Testis (tissue), 3 donors: ENCODE measurements around the gene STEAP3. TPM values are rescaled to one million over a fixed set of nuclear protein-coding genes. Genes with fewer than 3 reads are reported as not detected.

ENCODE experiments used
- DNase-seq: peaks from one replicate; pipeline ENCODE4 v3.0.0-alpha.2; 2019
- H3K27ac ChIP-seq, 2 donors: fragments of 200-600 bp; sonication (generic); one replicate each; pipeline ENCODE4 v1.5.1; 2019
- H3K27me3 ChIP-seq: fragments of 200-600 bp; sonication (generic); one replicate; pipeline ENCODE4 v1.5.1; 2019
- H3K36me3 ChIP-seq: fragments of 200-600 bp; sonication (generic); one replicate; pipeline ENCODE4 v1.5.1; 2017; ENCODE audit warnings: low read depth; ENCODE audit errors: missing control alignments
- H3K4me1 ChIP-seq: fragments of 200-600 bp; sonication (generic); one replicate; pipeline ENCODE4 v1.5.1; 2019
- H3K4me3 ChIP-seq, 2 donors: fragments of 200-600 bp; sonication (generic); one replicate each; pipeline ENCODE4 v1.5.1; 2017 to 2019
- H3K9me3 ChIP-seq: fragments of 200-600 bp; sonication (generic); one replicate; pipeline ENCODE4 v1.5.1; 2017
- CTCF ChIP-seq, 3 experiments: fragments of 450-650 bp in 2 of 3; fragments of 200-600 bp in 1 of 3; sonication (generic) in 1 of 3; IDR thresholded peaks; one replicate each; pipeline ENCODE4 v1.5.1; 2016 to 2019; ENCODE audit warnings: antibody characterized with exemption in 3 of 3, mild to moderate bottlenecking in 2 of 3, moderate library complexity in 1 of 3
- POLR2A ChIP-seq: fragments of 450-650 bp; IDR thresholded peaks from one replicate; pipeline ENCODE4 v1.6.1; 2017; ENCODE audit warnings: antibody characterized with exemption, mild to moderate bottlenecking, moderate library complexity
- WGBS, 2 donors: methylation state at CpG; one replicate each; pipeline ENCODE4 v1.1.5; 2018; 5-methylcytosine and 5-hydroxymethylcytosine counted together
- intact Hi-C: fragments of 100-400 bp; cut with DNase I; formaldehyde crosslinking; loops from one replicate; pipeline ENCODE4 v1.15.1; 2023; ENCODE audit warnings: low total_unique reads
- polyA plus RNA-seq: library from polyadenylated mRNA; stranded (reverse); fragments of 350-450 nt; fragmentation: Illumina TruSeq; extraction: RNeasy Lipid Tissue Mini Kit (QIAGEN cat#74804); gene quantifications from one replicate; pipeline ENCODE4 v1.2.3, GENCODE V29; 2014; ENCODE audit warnings: low read depth, low replicate concordance; ENCODE audit not compliant: insufficient read depth
- total RNA-seq, 2 donors: library from RNA; depleted of rRNA; stranded (reverse); fragments of >200 nt; gene quantifications; one replicate each; pipeline ENCODE4 v1.2.3, GENCODE V29; 2016

Gene STEAP3
- total and polyA plus RNA-seq, 3 donors from 2014 or later, result 5.1 to 11.9 (median 5.6) TPM

GRCh38 chr2:119246884-119247843 lies 23.5 kb downstream of the STEAP3 start:
- no peaks in the 10 kb centered on the region for H3K9me3 ChIP-seq
- no peaks in the 10 kb centered on the region for H3K4me1 ChIP-seq
- DNase-seq, result no peak
- H3K36me3 ChIP-seq, result no peaks in the 10 kb centered on the region
- intact Hi-C loops, result no loop called here
- no peak overlapping the region for H3K4me3 ChIP-seq
- H3K27me3 ChIP-seq, result no peaks in the 10 kb centered on the region
- TF ChIP-seq CTCF (IDR thresholded peaks at IDR 0.05), result no peak
- no peak for TF ChIP-seq POLR2A
- no peak overlapping the region for H3K27ac ChIP-seq
- 92 to 94% methylated on average over 23 to 24 of the region's 24 CpGs for WGBS, 2 donors

- Histone ChIP-seq H3K4me3 (no peak overlapping the region), H3K4me1 (no peaks in the 10 kb centered on the region), H3K27ac (no peak overlapping the region), H3K27me3 (no peaks in the 10 kb centered on the region), H3K36me3 (no peaks in the 10 kb centered on the region), H3K9me3 (no peaks in the 10 kb centered on the region)
- TF ChIP-seq POLR2A, result no peak
- DNase-seq, result no peak
- 95 to 99% methylated on average over 22 to 29 of the region's 29 CpGs for WGBS, 2 donors
- intact Hi-C loops, result no loop called here
These were observed 24.2 kb downstream of the STEAP3 start for GRCh38 chr2:119247844-119248271.

DNA sequence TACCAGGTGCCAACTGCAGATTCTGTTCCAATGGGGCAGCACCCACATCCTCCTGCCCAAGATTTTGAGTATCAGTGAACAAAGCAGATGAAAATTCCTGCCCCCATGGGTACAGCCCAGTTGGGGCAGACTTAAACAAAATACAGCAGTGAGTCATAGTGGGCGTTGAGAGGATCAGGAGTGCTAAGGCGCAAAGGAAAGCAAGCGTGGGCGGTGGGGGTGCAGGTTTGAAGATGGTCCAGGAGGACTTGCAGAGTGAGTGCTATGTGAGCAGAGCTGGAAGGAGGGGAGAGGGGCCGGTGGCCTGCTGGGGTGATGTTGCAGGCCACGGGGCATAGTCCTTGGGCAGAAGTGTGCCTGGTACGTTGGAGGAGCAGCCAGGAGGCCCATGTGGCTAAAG lies 24.7 kb downstream of the STEAP3 start:
- WGBS, 2 donors, result 93% methylated on average over 7 of the region's 7 CpGs
- intact Hi-C loops, result no loop called here
- H3K9me3 ChIP-seq, result no peaks in the 10 kb centered on the region
- H3K4me1 ChIP-seq, result no peaks in the 10 kb centered on the region
- no peak overlapping the region for H3K4me3 ChIP-seq
- no peak for DNase-seq
- H3K27ac ChIP-seq, result no peak overlapping the region
- no peaks in the 10 kb centered on the region for H3K27me3 ChIP-seq
- no peaks in the 10 kb centered on the region for H3K36me3 ChIP-seq
- TF ChIP-seq POLR2A (no peak), CTCF (IDR thresholded peaks at IDR 0.05) (no peak)

DNA sequence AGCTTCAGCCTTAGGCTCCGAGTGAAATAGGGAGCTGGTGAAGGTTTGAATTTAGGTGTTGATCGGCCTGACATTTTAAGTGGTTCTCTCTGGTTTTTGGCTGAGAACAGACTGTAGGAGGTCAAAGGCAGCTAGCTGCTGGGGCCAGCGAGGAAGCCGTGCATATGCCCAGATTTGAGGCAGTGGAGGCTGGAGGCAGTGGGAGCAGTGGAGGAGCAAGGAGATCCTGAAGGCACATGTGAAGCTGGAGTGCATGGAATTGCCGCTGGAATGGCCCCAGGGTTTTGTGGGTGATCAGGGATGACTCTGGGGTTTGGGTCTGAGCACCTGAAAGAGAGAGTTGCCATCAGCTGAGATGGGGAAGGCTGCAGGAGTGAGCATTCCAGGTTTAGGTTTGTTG lies 25.1 kb downstream of the STEAP3 start:
- Histone ChIP-seq H3K9me3 (no peaks in the 10 kb centered on the region), H3K27me3 (no peaks in the 10 kb centered on the region), H3K4me3 (no peak overlapping the region), H3K4me1 (no peaks in the 10 kb centered on the region), H3K27ac (no peak overlapping the region), H3K36me3 (no peaks in the 10 kb centered on the region)
- DNase-seq, result no peak
- intact Hi-C loops, result no loop called here
- 93 to 97% methylated on average over 5 of the region's 5 CpGs for WGBS, 2 donors
- TF ChIP-seq CTCF (IDR thresholded peaks at IDR 0.05), result no peak
- no peak for TF ChIP-seq POLR2A

DNA sequence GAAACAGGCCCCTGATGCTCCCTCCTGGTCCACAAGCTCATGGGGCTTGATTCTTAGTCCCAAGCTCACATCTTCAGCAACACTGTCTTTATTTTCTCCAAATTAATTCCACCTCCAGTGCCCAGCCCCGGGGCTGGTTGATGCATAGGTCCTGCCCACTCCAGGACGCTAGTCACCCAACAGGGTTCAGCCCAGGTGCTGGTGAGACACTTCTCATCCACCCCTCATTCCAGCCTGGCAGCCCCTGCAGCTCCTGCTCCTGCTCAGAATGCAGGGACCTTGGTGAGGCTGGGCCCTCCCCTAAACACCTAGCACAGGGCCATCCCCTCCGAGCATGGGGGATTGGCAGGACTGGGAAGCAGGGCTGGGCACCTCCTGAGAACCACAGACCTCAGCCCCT lies 25.7 kb downstream of the STEAP3 start:
- intact Hi-C loops, result no loop called here
- no peak for TF ChIP-seq POLR2A
- TF ChIP-seq CTCF (IDR thresholded peaks at IDR 0.05), result no peak
- no peaks in the 10 kb centered on the region for H3K36me3 ChIP-seq
- DNase-seq, result no peak
- H3K27ac ChIP-seq, result no peak overlapping the region
- no peak overlapping the region for H3K4me3 ChIP-seq
- H3K4me1 ChIP-seq, result no peaks in the 10 kb centered on the region
- no peaks in the 10 kb centered on the region for H3K9me3 ChIP-seq
- WGBS, 2 donors, result 94 to 95% methylated on average over 2 to 3 of the region's 3 CpGs
- H3K27me3 ChIP-seq, result no peaks in the 10 kb centered on the region
